NCI-H2196 treated with DMSO at 0.1 percent for 48 hours (cell line): Measurements from ENCODE around the gene OR1D5.
"Not testable (repeated sequence)": the region's sequence is repeated elsewhere in the genome, so short reads cannot be mapped to it uniquely, and the experiment has no call there.

Source experiments
- DNase-seq: peaks from one replicate; lab custom pipeline; 2025; ENCODE audit not compliant: unreplicated experiment; lab: John Stamatoyannopoulos, UW

OR1D5 gene, protein sequence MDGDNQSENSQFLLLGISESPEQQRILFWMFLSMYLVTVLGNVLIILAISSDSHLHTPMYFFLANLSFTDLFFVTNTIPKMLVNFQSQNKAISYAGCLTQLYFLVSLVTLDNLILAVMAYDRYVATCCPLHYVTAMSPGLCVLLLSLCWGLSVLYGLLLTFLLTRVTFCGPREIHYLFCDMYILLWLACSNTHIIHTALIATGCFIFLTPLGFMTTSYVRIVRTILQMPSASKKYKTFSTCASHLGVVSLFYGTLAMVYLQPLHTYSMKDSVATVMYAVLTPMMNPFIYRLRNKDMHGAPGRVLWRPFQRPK

DNA sequence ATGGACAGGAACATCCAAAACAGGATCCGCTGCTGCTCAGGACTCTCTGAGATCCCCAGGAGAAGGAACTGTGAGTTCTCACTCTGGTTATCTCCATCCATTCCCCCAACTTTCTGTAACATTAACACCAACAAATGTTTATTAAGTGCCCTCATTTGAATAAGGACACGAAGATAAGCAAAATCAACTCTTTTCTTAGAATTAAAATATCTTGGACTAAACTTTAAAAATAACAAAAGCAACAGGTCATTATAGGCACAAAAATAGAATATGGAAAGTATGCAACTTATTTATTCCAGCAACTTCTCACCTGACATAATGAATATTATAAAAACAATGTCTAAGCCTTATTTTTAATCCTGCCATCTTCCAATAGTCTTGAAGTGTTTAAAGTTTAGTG, at the start of gene OR1D5:
Gene OR1D5 (minus strand): TSS at position 101 of the 400 bp plus-strand sequence. CDS start 0 bp downstream, at position 101.
- not testable (repeated sequence) for DNase-seq

DNA sequence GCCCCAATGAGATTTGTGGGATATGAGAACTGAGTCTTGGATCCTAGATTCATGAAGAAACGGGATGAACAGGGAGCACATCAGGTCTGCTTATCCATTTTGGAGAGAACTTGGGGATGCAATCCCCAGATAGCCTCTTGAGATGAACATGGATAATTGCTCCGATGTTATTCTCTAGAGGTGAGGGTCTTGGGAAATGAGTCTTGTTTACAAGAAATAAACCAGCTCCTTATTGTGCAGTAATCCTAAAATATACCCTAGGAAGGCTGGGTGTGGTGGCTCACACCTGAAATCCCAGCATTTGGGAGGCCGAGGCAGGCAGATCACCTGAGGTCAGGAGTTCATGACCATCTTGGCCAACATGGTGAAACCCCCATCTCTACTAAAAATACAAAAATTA, 40.9 kb upstream of the OR1D5 start, which contains the start of gene OR1D2:
Gene OR1D2 (minus strand): TSS at position 101 of the 400 bp plus-strand sequence. CDS start 11,426 bp downstream, outside the sequence.
- DNase-seq, result no peak

GRCh38 chr17:3073850-3074249, 10.4 kb upstream of the OR1D5 start:
- not testable (repeated sequence) for DNase-seq

- not testable (repeated sequence) for DNase-seq
Observed at GRCh38 chr17:3065192-3065591, 1.8 kb upstream of the OR1D5 start.

DNA sequence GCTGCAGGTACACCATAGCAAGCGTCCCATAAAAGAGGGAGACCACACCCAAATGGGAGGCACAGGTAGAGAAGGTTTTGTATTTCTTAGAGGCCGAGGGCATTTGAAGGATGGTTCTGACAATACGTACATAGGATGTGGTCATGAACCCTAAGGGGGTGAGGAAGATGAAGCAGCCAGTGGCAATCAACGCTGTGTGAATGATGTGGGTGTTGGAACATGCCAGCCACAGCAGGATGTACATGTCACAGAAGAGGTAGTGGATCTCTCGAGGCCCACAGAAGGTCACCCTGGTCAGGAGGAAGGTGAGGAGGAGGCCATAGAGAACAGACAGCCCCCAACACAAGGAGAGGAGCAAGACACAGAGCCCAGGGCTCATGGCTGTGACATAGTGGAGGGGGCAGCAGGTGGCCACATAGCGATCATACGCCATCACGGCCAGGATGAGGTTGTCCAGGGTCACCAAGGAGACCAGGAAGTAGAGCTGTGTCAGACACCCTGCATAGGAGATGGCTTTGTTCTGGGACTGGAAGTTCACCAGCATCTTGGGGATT, 506 bp downstream of the OR1D5 start:
- DNase-seq, result not testable (repeated sequence)

GRCh38 chr17:3054868-3055267, 8.5 kb downstream of the OR1D5 start:
- not testable (repeated sequence) for DNase-seq

DNA sequence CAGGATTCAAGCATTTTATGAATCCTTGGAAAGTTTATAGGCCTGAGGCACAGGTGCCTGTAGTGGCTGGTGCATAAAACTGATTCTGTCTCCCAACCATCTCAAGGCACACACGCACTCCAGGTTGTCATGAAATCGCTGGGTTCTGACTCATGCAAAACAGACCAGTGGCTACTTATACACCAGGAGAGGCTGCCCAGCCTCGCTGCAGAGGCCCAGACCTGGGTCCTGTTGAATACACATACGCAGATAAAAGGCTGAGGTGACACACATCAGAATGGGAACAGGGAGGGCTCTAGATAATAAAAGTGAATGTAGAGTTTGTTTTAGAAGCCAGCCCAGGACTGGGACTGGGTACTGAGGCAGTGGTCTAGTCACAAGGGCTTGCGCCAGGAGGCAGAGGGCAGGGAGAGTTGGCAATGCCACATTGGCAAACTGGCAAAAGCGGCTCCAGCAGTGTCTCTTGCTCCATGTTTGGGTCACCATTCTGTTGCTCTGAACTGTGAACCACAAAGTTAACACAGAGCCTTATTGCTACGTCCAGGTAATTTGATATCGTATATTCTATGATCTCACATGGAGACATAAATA, 13.6 kb downstream of the OR1D5 start:
- no peak for DNase-seq

GRCh38 chr17:3048727-3049471, 14.5 kb downstream of the OR1D5 start:
- DNase-seq, result peak; percentile 82

DNA sequence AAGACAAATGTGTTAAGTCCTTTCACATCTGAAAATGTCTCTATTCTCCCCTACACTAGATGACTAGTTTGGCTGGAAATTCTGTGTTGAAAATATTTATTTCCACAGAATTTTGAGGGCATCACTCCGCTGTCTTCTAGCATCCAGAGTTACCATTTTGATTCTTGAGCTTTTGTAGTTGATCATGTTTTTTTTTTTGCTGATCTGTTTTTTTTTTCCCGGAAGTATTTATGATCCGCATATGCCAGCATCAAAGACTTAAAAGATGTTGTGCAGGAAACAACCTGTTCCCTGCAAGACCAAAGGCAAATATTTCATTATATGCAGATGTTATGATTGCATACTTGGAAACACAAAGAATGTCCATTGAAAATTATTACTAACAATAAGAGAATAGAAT, 16.7 kb downstream of the OR1D5 start:
- DNase-seq, result no peak

DNA sequence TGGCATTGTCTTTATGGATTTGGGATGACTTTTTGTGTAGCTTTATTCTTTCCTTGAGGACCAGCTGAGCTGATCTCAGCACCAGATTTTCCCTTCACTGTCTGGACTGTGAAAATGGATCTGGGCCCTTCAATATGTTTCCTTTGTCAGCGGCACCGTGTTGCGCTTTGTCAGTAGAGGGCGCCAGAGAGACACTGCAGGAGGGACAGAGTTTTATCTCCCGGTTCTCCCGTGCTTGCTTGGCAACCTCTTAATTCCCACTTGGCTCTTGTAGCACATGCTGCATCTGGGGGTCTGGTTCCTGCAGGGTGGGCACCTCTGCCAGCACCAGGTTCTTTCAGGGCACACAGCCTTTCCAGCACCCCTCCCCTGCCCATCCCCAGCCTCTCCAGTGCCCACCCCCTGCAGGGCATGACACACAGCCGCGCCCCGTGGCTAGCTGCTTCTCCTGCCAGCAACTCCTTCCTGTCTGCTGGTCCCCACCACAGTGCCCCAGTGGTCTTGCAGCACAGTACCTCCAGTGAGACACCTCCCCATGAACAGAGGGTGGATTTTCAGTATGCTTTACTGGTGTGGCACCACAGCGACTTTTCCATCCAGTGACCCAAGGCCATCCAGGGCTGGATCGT, 19.6 kb downstream of the OR1D5 start:
- no peak for DNase-seq

DNA sequence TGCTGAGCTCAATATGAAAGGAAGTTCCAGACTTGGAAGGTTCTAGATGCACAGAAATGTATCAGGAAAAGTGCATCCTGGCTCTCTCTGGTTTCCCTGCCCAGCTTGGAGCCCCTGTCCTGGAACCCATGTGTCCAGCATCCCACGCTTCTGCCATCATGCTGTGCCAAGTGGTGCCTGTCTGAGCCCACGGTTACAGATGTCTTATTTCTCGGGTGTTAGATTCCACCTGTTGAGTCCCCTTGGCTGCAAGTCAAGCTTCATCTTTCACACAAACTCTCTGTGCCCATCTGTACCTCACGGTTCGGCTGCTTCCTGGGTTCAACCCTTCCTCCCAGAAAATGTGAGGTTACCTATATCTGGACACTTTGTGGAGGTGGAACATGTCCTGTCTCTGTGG, 22.5 kb downstream of the OR1D5 start:
- DNase-seq, result no peak

DNA sequence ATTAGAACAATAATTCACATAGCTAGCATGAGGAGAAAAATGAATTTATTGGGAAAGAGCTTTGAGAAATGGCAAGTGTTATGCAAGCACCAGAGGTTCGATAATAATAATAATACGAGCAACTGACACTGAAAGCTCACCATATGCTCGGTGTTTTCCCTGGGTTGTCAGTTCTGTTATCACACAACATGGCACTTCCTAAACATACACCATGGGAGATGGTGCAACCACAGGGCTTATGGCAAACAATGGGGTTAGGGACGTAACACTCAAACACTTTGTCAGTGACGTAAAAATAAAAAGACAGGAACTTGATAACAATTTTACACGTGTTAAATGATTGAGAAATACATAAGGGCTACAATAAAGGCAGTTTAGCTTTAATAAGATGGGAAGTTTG, 23.7 kb downstream of the OR1D5 start:
- no peak for DNase-seq

DNA sequence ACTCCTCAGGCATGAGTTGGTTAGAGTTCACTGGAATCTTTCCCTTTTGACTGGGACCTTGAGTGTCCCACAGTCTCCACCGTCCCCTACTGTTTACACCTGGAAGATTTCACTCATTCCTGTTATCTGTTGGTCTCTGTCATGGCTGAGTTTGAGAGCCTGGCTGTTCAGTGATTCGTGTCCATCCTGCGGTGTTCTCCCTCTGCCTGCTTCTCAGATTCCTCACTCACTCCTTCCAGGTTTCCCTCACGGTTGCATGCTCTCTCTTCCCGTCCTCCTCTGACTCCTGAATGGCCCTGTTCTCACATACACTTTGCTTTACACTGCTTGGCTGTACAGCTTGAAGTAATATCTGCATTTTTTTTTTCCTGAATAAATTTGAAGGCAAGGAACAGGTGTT, 24.5 kb downstream of the OR1D5 start:
- DNase-seq, result no peak

DNA sequence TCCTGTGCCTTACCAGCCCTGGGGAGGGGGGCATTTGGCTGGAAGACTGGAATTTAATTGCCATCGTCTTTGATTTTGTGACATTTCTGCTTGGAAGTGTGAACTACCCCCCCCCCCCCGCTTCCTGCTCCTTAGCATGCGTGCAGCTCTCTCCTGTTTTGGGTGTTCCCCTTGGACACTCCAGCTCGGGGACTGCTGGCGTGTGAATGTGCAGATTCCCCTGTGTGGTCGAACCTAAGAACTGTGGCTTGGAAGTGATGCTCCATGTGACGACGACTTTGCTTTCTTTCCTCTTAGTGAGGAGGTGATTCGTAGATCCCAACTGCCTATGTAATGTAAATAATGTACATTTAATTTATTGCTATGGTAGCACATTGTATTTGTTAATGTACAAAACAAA, 26.1 kb downstream of the OR1D5 start:
- no peak for DNase-seq

DNA sequence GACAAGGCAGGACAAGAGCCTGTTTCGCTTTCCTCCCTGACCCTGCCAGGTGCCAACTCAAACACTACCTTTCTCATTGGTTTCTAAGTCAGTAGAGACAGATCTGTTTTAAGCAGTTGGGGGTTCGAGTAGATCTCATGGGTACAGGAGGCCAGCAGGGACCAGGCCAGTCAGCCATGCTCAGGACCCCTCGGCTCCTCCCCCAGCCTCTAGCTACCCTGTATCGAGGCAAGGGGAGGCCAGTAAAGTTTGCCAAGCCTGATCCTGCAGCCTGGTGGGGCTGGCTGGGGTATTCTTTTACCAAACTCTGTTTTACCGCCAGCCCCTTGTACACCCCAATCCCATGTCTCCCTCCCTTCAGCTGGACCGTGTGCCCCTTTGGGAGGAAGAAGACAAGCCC, 26.6 kb downstream of the OR1D5 start:
- DNase-seq, result no peak

DNA sequence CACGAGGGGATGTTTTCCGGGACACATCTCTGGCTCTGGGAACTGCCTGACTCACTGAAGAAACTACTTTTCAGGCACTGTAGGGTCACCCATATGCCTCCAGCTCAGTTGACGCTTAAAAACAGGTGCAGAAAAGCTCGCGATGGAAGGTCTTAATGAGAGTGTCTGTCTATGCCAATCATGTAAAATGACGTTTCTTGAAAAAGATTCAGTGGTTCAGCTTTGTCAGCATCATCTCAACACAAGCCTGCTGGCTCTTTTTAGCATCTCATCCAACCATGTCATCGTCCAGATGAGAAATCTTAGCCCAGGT, 27.5 kb downstream of the OR1D5 start:
- DNase-seq, result no peak

DNA sequence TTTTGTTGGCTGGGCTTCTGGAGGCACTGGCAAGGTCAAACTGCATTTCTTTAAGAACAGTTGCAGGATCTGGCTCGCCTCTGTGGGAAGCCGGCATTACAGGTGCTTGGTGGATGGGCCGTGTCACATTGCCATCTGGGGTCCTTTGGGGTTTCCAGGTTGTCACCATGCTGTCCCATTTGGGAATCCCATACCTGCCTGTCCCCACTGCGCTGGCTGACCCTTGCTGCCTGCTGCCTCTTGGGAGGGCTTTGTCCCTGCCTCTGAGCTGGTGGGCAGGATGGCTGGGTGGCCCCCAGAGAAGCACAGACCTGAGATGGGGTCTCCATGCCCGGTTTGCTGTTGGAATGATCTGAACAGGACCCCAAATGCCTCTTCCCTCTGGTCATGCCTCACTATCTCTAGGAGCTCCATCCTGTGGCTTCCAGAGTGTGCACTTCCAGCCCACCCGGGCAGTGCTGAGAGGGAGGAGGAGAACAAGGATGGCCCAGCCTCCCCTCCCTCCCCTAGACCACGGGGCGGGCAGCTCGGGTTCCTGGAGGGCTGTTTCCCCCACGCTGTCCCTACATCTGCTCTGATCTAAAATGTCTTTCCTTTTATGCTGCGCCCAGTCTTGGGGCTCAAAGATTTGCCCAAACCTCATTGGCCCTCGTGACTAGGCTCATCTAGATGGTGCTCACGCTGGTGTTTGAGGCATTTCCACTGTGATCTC, 28.0 kb downstream of the OR1D5 start:
- DNase-seq, result no peak

DNA sequence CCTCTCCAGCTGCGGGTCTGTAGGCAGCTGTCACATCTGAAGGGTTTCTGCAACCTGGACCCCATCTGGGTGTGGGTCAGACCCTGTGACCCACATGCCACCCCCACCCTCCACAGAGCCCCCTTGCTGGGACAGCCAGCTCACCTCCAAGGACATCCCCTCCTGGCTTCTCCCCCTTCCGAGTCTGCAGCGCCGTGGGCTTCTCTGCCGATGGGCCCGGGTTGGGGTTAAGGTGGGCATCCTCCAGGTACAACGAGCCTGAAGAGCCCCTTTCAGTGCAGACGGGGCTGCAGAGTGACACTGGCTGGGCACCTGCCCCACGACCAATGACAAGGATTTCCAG, 28.9 kb downstream of the OR1D5 start:
- no peak for DNase-seq

- DNase-seq, result no peak
Observed at GRCh38 chr17:3033741-3034577, 29.4 kb downstream of the OR1D5 start.

GRCh38 chr17:3033248-3033640, 30.2 kb downstream of the OR1D5 start:
- DNase-seq, result no peak
